Activated T-cell treated with anti-CD3 and anti-CD28 coated beads, Interleukin-2, amount 50 U/mL, for 4 hours (primary cell): Measurements from ENCODE around the gene TAS2R8. TPM values are rescaled to one million over a fixed set of nuclear protein-coding genes. Genes with fewer than 3 reads are reported as not detected.

Source experiments
- ATAC-seq, 2 donors: fragments of 200-7000 bp; cut with Tn5 transposase; one replicate each; pipeline ENCODE4 v1.10.0; 2021
- DNase-seq: peaks from one replicate; pipeline ENCODE4 v3.0.0-alpha.2; 2020
- H3K27me3 Mint-ChIP-seq: one replicate; pipeline ENCODE4 v1.8.0; 2021; ENCODE audit warnings: low read depth, mixed read lengths
- H3K36me3 Mint-ChIP-seq: one replicate; pipeline ENCODE4 v1.8.0; 2022; ENCODE audit warnings: mixed read lengths; ENCODE audit not compliant: insufficient read depth
- H3K4me1 Mint-ChIP-seq: one replicate; pipeline ENCODE4 v1.8.0; 2021; ENCODE audit warnings: low read depth, mixed read lengths
- H3K4me3 Mint-ChIP-seq: one replicate; pipeline ENCODE4 v1.8.0; 2021; ENCODE audit warnings: mild to moderate bottlenecking, moderate library complexity, mixed read lengths
- H3K9me3 Mint-ChIP-seq: one replicate; pipeline ENCODE4 v1.8.0; 2021; ENCODE audit warnings: mixed read lengths
- total RNA-seq, 3 donors: library from RNA; stranded (reverse); gene quantifications; one replicate each; pipeline ENCODE4 v1.2.1, GENCODE V29; 2021

TAS2R8 gene, protein sequence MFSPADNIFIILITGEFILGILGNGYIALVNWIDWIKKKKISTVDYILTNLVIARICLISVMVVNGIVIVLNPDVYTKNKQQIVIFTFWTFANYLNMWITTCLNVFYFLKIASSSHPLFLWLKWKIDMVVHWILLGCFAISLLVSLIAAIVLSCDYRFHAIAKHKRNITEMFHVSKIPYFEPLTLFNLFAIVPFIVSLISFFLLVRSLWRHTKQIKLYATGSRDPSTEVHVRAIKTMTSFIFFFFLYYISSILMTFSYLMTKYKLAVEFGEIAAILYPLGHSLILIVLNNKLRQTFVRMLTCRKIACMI
- not detected for total RNA-seq

DNA sequence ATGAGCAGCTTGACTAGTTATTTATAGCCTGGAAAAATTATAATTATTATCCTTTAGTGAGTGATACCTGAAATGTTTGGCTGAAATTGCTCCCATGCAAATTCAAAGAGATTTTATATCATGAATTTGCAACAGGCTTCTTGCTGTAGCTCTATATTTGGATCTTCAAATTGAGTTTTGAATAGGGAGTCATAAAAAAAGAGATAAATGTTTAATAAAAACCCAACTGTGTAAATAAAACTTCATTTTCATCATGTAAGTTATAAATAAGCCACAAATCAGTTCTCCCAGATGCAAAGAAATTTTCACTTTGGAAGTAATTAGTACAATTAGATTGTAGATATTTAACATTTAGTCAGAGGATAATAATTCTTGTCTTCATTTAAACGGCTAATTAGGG, at the start of gene TAS2R8:
Gene TAS2R8, minus strand, starts transcription at position 101 of the 400 bp plus-strand sequence. CDS start 306 bp downstream, outside the sequence.
- DNase-seq (no peak), ATAC-seq (no peak)
- no peaks in the 10 kb centered on the region for H3K4me1 Mint-ChIP-seq
- H3K27me3 Mint-ChIP-seq = peaks cover 14% of the 10 kb centered on the region
- no peaks in the 10 kb centered on the region for H3K36me3 Mint-ChIP-seq
- H3K9me3 Mint-ChIP-seq = no peaks in the 10 kb centered on the region
- H3K4me3 Mint-ChIP-seq = no peak within 1 kb of the TSS

DNA sequence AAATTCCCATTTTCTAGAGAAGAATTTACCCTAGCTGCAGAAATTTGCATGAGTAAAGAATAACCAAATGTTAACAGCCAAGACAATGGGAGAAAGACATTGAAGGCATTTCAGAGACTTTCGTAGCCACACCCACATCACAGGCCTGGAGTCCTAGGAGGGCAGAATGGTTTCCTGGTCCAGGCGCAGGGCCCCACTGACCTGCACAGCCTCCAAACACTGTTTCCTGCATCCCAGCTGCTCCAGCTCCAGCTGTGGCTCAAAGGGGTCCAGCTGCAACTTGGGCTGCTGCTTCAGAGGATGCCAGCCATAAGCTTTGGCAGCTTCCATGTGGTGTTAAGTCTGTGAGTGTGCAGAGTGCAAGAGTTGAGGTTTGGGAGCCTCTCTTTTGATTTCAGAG, 48.7 kb upstream of the TAS2R8 start:
- no peak for ATAC-seq
- Mint-ChIP-seq H3K27me3 (no peaks in the 10 kb centered on the region), H3K9me3 (peaks cover 32% of the 10 kb centered on the region), H3K36me3 (peaks cover 51% of the 10 kb centered on the region), H3K4me1 (peaks cover 24% of the 10 kb centered on the region), H3K4me3 (no peak overlapping the region)
- no peak for DNase-seq

DNA sequence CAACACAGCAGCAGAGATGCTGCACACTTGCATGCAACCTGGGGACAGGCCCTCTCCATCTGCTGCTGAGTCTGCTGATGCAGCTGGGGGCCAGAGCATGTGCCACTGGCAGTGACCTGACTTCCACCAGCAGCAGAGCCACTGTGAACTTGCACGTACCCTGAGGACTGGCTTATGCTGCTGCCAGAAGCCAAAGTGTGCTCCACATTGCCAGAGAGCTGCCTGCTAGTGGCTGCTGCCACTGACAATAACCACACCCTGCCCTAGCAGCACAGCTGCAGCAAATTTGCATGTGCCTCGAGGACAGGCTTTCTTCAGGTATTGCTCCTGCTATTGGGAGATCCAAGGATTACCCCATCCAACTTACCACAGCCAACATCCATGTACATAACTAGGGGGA, 46.7 kb upstream of the TAS2R8 start:
- ATAC-seq = no peak
- Mint-ChIP-seq H3K4me3 (no peak overlapping the region), H3K27me3 (no peaks in the 10 kb centered on the region), H3K9me3 (peaks cover 18% of the 10 kb centered on the region), H3K4me1 (peaks cover 39% of the 10 kb centered on the region), H3K36me3 (peaks cover 38% of the 10 kb centered on the region)
- DNase-seq = no peak

DNA sequence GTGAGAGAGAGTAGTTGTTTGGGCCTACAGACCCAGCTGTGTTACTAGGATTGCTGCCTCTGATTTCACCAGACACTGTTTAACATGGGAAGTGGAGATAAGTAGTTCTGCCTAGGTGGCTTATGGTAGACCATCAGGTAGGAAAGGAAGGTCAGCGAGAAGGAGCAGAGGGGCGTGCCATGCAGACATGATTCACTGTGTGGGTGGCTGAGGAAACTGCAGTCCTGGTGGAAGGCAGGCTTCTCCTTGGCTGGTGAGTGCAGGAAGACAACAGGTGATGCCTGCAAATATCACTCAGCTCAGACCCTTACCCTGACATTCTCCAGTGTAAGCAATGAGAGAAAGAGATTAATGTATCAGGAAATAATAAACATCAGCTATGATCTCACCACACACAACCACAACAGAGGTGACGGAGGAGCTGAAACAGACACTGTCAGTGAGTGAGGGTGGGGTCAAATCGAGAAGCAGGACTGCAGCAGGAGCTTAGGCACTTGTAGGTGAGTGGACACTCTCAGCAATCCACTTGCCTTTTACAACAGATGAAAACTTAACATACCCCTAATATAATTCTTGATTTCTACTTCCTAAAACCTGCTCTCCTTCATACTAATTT, 44.3 kb upstream of the TAS2R8 start:
- ATAC-seq = peak in 1 of 2 donors; percentile 14

DNA sequence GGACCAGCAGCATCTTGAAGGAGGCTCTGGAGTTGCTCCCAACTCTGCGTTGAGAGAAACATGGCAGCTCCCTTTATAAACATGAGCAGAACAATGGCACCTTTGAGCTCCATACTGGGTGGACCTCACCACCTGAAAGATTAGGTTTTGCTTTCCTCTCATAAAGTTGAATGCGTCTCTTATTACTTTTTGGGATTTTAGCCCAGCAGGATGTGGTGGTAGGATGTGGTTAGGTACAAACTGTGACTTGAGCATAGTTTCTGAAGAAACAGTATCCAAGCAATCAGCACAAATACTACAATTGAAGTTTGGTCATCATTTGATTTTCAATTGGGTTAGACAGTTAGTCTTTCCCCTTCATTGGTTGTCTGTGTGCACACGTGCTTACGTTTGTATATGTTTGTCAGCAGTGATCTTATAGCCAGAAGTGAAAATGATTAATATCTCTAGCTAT, 42.4 kb upstream of the TAS2R8 start, which contains the start of gene PRR4:
Gene PRR4, minus strand, starts transcription at position 51 of the 454 bp plus-strand sequence. Its CDS starts 38 bp downstream, at position 13.
- no peak for ATAC-seq
- Mint-ChIP-seq H3K4me1 (peaks cover 37% of the 10 kb centered on the region), H3K9me3 (no peaks in the 10 kb centered on the region), H3K27me3 (no peaks in the 10 kb centered on the region), H3K4me3 (no peak within 1 kb of the TSS), H3K36me3 (peaks cover 27% of the 10 kb centered on the region)
- no peak for DNase-seq

More for the DNA sequence above, 44.3 kb upstream of the TAS2R8 start:
- Mint-ChIP-seq H3K36me3 (peaks cover 30% of the 10 kb centered on the region), H3K27me3 (no peaks in the 10 kb centered on the region), H3K4me1 (peaks cover 39% of the 10 kb centered on the region), H3K9me3 (peaks cover 5% of the 10 kb centered on the region), H3K4me3 (no peak overlapping the region)
- DNase-seq = no peak

DNA sequence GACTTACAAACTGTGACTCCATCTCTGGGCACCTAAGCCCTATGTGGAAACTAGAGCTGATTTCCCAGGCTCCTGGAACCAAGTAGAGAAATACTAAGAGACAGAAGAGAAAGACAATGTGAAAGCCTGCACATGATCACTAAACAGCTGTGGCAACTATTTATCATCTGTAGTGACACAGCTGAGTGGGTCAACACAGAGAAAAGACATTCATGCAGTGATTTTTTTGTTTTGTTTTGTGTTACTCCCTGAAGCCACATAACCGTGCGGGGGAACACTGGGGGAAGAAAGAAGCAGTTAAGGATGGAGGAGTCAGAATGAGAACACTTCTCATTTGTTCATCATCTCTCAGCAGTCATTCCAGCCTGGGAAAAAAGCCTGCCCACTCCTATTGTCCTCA, 40.7 kb upstream of the TAS2R8 start:
- peaks cover 34% of the 10 kb centered on the region for H3K4me1 Mint-ChIP-seq
- H3K27me3 Mint-ChIP-seq = no peaks in the 10 kb centered on the region
- peaks cover 29% of the 10 kb centered on the region for H3K36me3 Mint-ChIP-seq
- H3K4me3 Mint-ChIP-seq = no peak overlapping the region
- DNase-seq = no peak
- H3K9me3 Mint-ChIP-seq = no peaks in the 10 kb centered on the region
- no peak for ATAC-seq

DNA sequence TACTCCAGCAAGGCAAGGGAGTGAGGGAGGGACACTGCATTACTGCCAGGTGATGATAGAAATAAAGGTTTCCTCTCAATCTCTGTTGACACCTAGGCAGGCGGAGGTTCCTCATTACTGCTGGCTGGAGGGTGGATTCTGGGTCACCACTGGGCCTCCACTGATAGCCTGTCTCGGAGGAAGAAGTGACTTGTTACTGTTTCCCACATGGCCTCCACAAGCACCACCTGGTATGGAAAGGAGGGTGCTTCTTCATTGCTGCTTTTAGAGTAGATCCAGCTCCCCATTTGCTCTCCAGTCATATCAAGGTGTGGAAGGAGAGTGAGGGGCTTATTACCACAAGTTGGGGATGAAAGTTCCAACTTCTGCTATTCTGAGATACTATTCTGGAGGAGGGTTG, 35.8 kb upstream of the TAS2R8 start:
- no peak overlapping the region for H3K4me3 Mint-ChIP-seq
- H3K9me3 Mint-ChIP-seq = no peaks in the 10 kb centered on the region
- H3K27me3 Mint-ChIP-seq = no peaks in the 10 kb centered on the region
- H3K36me3 Mint-ChIP-seq = peaks cover 29% of the 10 kb centered on the region
- no peaks in the 10 kb centered on the region for H3K4me1 Mint-ChIP-seq
- ATAC-seq (no peak), DNase-seq (no peak)

DNA sequence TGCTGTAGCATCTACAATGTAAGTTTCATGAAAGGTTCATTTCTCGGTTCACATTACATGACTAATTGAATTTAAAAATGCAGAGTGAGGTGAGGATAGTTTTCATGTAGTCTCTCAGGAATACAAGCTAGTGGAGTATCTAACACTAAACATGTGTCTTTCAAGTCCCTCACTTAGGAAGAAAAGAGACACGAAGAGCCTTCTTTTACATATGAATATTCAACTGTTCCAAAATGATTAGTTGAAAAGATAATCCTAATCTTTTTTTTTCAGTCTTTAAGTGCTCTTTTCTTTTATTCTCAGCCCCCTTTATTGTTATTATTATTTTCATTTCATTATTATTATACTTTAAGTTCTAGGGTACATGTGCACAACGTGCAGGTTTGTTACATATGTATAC, 31.4 kb upstream of the TAS2R8 start:
- DNase-seq (no peak), ATAC-seq (no peak)
- Mint-ChIP-seq H3K4me1 (no peaks in the 10 kb centered on the region), H3K36me3 (peaks cover 10% of the 10 kb centered on the region), H3K4me3 (no peak overlapping the region), H3K27me3 (no peaks in the 10 kb centered on the region), H3K9me3 (peaks cover 3% of the 10 kb centered on the region)

DNA sequence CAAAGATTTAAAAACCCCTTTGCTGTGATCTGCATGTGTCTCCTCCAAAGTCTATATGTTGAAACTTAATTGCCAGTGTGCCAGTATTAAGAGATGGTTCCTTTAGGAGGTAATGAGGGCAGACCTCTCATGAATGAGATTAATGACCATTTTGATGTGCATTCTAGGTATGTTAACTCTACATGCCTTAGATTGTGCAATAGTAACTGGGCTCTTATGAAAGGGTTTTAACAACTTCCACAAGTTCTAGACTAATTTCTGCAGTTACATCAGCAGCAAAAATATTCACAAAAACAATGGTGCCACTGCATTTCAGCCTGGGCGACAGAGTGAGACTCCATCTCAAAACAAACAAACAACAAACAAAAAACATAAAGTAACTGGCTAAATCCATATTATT, 22.9 kb upstream of the TAS2R8 start:
- no peaks in the 10 kb centered on the region for H3K4me1 Mint-ChIP-seq
- H3K27me3 Mint-ChIP-seq = no peaks in the 10 kb centered on the region
- no peak for DNase-seq
- no peaks in the 10 kb centered on the region for H3K9me3 Mint-ChIP-seq
- no peak for ATAC-seq
- no peaks in the 10 kb centered on the region for H3K36me3 Mint-ChIP-seq
- no peak overlapping the region for H3K4me3 Mint-ChIP-seq

DNA sequence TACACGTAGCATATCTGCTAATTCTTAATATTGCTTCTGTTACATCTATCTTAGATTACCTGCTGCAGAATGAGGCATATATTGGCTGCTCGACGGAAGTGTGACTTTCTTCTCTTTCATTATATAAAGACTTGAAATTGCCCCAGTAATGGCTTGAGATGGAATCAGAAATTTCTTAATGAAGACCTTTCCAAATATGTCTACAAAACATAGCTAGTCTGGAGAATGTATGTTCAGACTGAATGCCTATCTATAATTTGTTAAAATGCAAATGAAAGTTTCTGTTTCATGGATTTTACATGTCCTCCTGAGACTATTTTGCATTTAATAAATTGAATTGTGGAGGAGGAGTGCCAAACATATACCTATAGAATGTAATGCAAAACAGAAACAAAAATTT, 19.2 kb upstream of the TAS2R8 start, which contains the start of gene TAS2R10:
Gene TAS2R10, minus strand, starts transcription at position 101 of the 400 bp plus-strand sequence. Its CDS starts 89 bp downstream, at position 12.
- ATAC-seq (no peak), DNase-seq (no peak)
- Mint-ChIP-seq H3K36me3 (no peaks in the 10 kb centered on the region), H3K9me3 (no peaks in the 10 kb centered on the region), H3K4me1 (no peaks in the 10 kb centered on the region), H3K27me3 (no peaks in the 10 kb centered on the region), H3K4me3 (no peak within 1 kb of the TSS)

DNA sequence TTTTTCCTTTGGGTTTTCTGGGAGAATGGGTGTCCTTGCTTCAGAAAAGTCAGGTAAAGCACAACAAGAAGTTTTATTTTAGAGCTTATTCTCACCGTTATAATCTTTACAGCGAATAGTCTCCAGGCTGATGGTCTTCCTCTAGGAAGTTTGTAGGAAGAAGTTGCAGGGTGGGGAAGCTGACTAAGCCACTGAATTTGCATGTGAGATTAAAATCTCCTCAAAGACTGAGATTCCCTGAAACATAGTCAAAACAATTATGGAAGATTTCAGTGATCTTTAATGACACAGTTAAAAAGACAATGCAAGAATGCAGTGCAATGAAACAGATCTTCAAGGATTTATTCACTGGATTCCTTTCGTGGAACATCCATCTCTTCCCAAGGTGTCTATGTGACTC, 17.9 kb upstream of the TAS2R8 start:
- H3K9me3 Mint-ChIP-seq = no peaks in the 10 kb centered on the region

DNA sequence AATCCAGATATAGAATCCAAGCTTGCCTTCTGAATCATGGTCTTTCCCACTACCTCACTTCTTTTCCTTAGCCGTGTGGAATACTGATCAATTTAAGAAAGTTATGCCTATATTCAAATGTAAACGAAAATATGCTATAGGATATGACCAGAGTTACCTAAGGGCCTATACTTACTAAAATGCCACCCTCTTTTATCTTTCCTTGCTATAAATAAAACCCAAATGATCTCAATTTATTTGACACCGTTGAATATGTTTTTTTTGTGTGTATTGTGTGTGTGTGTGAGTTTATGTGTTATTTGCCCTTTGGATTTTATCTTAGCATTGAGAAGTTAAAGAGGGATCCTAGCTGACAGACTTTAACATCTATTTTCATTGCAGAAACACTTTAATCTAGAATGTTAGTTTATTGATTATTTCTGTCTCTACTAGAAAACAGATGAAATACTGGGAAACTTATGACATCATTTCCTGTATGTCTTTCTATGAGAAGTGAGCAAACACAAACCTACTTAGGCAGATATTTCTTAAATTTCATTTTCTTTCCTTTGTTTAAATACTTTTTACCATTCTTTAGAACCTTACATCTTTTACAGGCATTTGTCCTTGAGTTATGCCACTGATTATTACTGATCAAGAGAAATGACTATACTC, 4.9 kb upstream of the TAS2R8 start:
- H3K9me3 Mint-ChIP-seq = no peaks in the 10 kb centered on the region
- ATAC-seq = no peak
- H3K27me3 Mint-ChIP-seq = peaks cover 14% of the 10 kb centered on the region
- H3K36me3 Mint-ChIP-seq = no peaks in the 10 kb centered on the region
- H3K4me1 Mint-ChIP-seq = no peaks in the 10 kb centered on the region
- DNase-seq = no peak
- no peak overlapping the region for H3K4me3 Mint-ChIP-seq

More for the DNA sequence above, 17.9 kb upstream of the TAS2R8 start:
- DNase-seq = no peak
- H3K4me3 Mint-ChIP-seq = no peak overlapping the region
- no peaks in the 10 kb centered on the region for H3K27me3 Mint-ChIP-seq
- no peaks in the 10 kb centered on the region for H3K4me1 Mint-ChIP-seq
- H3K36me3 Mint-ChIP-seq = no peaks in the 10 kb centered on the region
- ATAC-seq = no peak

DNA sequence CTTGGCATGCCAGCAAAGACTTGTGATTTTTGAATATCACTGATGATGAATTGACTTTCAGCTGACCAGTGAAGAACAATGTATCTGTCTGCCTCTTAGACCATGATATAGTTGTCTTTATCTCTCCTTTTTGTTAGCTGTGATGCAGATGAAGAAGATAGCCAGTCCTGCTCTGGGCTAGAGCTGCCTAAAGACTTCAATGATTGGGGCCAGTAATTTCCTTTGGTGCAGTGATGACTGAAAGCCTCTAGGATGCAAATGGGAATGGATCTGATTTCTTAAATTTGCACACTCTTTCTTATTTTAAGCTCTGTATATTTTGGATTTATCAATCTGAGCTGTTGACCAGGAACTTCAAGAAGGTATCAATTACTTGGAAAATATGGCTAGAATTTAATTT, 3.0 kb upstream of the TAS2R8 start, which contains the start of gene TAS2R9:
Gene TAS2R9, minus strand, starts transcription at position 101 of the 400 bp plus-strand sequence. Its CDS starts 93 bp downstream, at position 8.
- no peak for DNase-seq
- H3K27me3 Mint-ChIP-seq = peaks cover 10% of the 10 kb centered on the region
- no peaks in the 10 kb centered on the region for H3K36me3 Mint-ChIP-seq
- no peaks in the 10 kb centered on the region for H3K4me1 Mint-ChIP-seq
- no peak for ATAC-seq
- no peaks in the 10 kb centered on the region for H3K9me3 Mint-ChIP-seq
- no peak within 1 kb of the TSS for H3K4me3 Mint-ChIP-seq

DNA sequence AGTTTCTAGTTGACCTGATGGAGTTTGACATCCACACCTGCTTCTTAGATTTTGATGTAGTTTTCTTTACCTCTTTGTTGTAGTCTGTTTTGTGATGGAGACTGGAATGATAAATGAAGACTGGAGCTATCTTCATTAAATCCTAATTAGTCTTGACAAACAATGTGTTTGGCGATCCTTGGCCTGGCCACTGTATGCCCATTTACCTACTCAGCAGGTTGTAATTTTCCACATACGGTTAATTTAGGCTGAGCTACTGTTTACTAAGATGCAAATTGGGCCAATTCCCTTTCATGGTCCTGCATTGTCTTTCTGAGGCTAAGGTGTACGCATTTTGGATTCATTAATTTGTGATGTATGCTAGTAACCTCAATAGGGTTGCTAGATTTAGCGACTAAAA, 4.5 kb downstream of the TAS2R8 start, which contains the start of gene TAS2R7:
Gene TAS2R7, minus strand, starts transcription at position 41 of the 400 bp plus-strand sequence. CDS start 57 bp downstream, outside the sequence.
- no peak for DNase-seq
- Mint-ChIP-seq H3K4me3 (no peak within 1 kb of the TSS), H3K9me3 (no peaks in the 10 kb centered on the region), H3K36me3 (no peaks in the 10 kb centered on the region), H3K4me1 (no peaks in the 10 kb centered on the region), H3K27me3 (peaks cover 24% of the 10 kb centered on the region)
- no peak for ATAC-seq
